Activated CD4-positive, alpha-beta T cell treated with anti-CD3 and anti-CD28 coated beads, Interleukin-10, Interleukin-2, amounts not matched to agents 100 ng/mL and 50 ng/mL, durations not matched to agents 16 hours and 8 hours (primary cell): ENCODE results near the gene TCTN2.

Experiments
- DNase-seq: peaks from one replicate; pipeline ENCODE4 v3.0.0-alpha.2; 2020

Gene TCTN2

GRCh38 chr12:123690191-123690840 lies 19.4 kb downstream of the TCTN2 start:
- DNase-seq: no peak

GRCh38 chr12:123696207-123696606 lies 25.3 kb downstream of the TCTN2 start:
- DNase-seq: no peak

- DNase-seq: no peak
These were observed 25.7 kb downstream of the TCTN2 start for GRCh38 chr12:123696646-123697045.

- DNase-seq: peak; percentile 16
These were observed 35.0 kb downstream of the TCTN2 start for GRCh38 chr12:123705935-123706334.

- no peak for DNase-seq
These were observed 36.6 kb downstream of the TCTN2 start for GRCh38 chr12:123707466-123707865.

- DNase-seq: peak; percentile 16
These were observed 41.9 kb downstream of the TCTN2 start for GRCh38 chr12:123712780-123713319.

- peak; percentile 42 for DNase-seq
These were observed 42.5 kb downstream of the TCTN2 start for GRCh38 chr12:123713398-123713797.

- DNase-seq: peak; percentile 61
These were observed 43.1 kb downstream of the TCTN2 start for GRCh38 chr12:123713823-123714585.

GRCh38 chr12:123715195-123715594 lies 44.3 kb downstream of the TCTN2 start:
- peak; percentile 67 for DNase-seq

- no peak for DNase-seq
These were observed 46.4 kb downstream of the TCTN2 start for GRCh38 chr12:123717350-123717749.

- DNase-seq: peak; percentile 57
These were observed 49.4 kb downstream of the TCTN2 start for GRCh38 chr12:123720141-123720814.

GRCh38 chr12:123721245-123721644 lies 50.3 kb downstream of the TCTN2 start:
- no peak for DNase-seq

GRCh38 chr12:123723011-123723410 lies 52.1 kb downstream of the TCTN2 start:
- no peak for DNase-seq

- peak; percentile 73 for DNase-seq
These were observed 52.9 kb downstream of the TCTN2 start for GRCh38 chr12:123723765-123724164.

- peak; percentile 26 for DNase-seq
These were observed 55.3 kb downstream of the TCTN2 start for GRCh38 chr12:123726244-123726643.

- DNase-seq: no peak
These were observed 56.0 kb downstream of the TCTN2 start for GRCh38 chr12:123726962-123727361.

- DNase-seq: no peak
These were observed 57.0 kb downstream of the TCTN2 start for GRCh38 chr12:123727878-123728277.

GRCh38 chr12:123731596-123731995 lies 60.7 kb downstream of the TCTN2 start:
- DNase-seq: no peak

GRCh38 chr12:123732251-123732650 lies 61.3 kb downstream of the TCTN2 start:
- DNase-seq: no peak

GRCh38 chr12:123733229-123733628 lies 62.3 kb downstream of the TCTN2 start:
- DNase-seq: no peak

- DNase-seq: no peak
These were observed 63.4 kb downstream of the TCTN2 start for GRCh38 chr12:123734268-123734667.

- DNase-seq: no peak
These were observed 71.1 kb downstream of the TCTN2 start for GRCh38 chr12:123741937-123742572.

GRCh38 chr12:123743002-123743401 lies 72.1 kb downstream of the TCTN2 start:
- DNase-seq: no peak
